ENCODE results near the gene CEP250. TPM values are rescaled to one million over a fixed set of nuclear protein-coding genes. Genes with fewer than 3 reads are reported as not detected.
A peak's percentile ranks its signal among the peaks of the same experiment; 100 is the strongest.
"Not testable (repeated sequence)": the region's sequence is repeated elsewhere in the genome, so short reads cannot be mapped to it uniquely, and the experiment has no call there.

The CEP250 gene
- total RNA-seq, 1 experiment from 2014 or later, result 41.0 TPM

DNA sequence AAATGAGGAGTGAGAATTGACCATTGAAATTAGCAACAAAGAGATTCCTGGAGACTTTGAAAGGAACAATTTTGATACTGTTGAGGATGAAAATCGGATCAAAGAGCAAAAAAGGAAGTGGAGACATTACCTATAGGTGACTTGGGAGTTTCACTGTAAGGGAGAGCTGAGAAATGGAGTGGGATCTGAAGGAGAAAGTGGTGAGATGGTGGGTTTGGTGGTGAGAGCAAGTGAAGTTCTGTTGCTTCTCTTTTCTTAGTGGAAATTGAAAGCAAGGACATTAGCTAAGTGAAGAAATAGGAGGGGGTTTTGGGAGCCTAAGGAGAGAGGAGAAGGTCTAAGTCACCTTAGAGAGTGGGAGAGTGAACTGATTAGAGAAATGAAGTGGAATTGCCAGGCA is 90.7 kb downstream of the CEP250 start:
- Mint-ChIP-seq H3K4me3 (ENCODE audit: unreplicated experiment) (no peak overlapping the region), H3K9me3 (ENCODE audit: unreplicated experiment) (no peaks in the 10 kb centered on the region), H3K27ac (ENCODE audit: low read depth, unreplicated experiment) (no peak overlapping the region), H3K36me3 (ENCODE audit: insufficient read depth, unreplicated experiment) (peaks cover 34% of the 10 kb centered on the region), H3K27me3 (ENCODE audit: insufficient read depth, unreplicated experiment) (no peaks in the 10 kb centered on the region), H3K4me1 (ENCODE audit: insufficient read depth, unreplicated experiment) (peaks cover 7% of the 10 kb centered on the region)
- DNase-seq (ENCODE audit: unreplicated experiment), result no peak
- no TSS peak for BruUV-seq (replicated peaks)
- ChIA-PET POLR2A (no interaction called here), CTCF (interaction anchor here (0.6 to 1.1 kb wide), 3 partner anchors 21 to 135 kb away, joined by 3 to 5 read pairs (median 4); partner anchors contain the start of gene UQCC1)
- intact Hi-C loops (cut with micrococcal nuclease), result no loop called here
- TF ChIP-seq, protein P1, sequence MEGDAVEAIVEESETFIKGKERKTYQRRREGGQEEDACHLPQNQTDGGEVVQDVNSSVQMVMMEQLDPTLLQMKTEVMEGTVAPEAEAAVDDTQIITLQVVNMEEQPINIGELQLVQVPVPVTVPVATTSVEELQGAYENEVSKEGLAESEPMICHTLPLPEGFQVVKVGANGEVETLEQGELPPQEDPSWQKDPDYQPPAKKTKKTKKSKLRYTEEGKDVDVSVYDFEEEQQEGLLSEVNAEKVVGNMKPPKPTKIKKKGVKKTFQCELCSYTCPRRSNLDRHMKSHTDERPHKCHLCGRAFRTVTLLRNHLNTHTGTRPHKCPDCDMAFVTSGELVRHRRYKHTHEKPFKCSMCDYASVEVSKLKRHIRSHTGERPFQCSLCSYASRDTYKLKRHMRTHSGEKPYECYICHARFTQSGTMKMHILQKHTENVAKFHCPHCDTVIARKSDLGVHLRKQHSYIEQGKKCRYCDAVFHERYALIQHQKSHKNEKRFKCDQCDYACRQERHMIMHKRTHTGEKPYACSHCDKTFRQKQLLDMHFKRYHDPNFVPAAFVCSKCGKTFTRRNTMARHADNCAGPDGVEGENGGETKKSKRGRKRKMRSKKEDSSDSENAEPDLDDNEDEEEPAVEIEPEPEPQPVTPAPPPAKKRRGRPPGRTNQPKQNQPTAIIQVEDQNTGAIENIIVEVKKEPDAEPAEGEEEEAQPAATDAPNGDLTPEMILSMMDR (IDR thresholded peaks at IDR 0.05; ENCODE audit: unreplicated experiment), result no peak

DNA sequence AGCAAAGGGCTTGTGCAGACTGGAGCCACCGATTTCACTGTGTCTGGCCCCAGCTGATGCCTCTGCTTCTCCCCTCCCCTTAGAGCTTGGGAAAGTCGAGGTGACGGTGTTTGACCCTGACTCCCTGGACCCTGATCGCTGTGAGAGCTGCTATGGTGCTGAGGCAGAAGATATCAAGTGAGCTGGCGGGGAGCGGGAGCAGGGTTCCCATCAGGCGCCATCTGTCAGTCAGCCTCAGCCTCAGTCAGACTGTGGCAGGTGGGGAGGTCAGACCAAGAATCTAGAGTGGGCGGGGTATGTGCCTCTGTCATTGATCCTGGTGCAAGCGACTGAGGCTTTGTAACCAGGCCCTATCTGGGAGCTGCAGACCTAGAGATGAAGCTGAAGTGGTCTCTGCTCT is 91.9 kb downstream of the CEP250 start:
- no peak for DNase-seq (ENCODE audit: unreplicated experiment)
- Mint-ChIP-seq H3K27ac (ENCODE audit: low read depth, unreplicated experiment) (no peak overlapping the region), H3K36me3 (ENCODE audit: insufficient read depth, unreplicated experiment) (peaks cover 34% of the 10 kb centered on the region), H3K4me1 (ENCODE audit: insufficient read depth, unreplicated experiment) (peaks cover 7% of the 10 kb centered on the region), H3K9me3 (ENCODE audit: unreplicated experiment) (no peaks in the 10 kb centered on the region), H3K27me3 (ENCODE audit: insufficient read depth, unreplicated experiment) (no peaks in the 10 kb centered on the region), H3K4me3 (ENCODE audit: unreplicated experiment) (no peak overlapping the region)
- intact Hi-C loops (cut with micrococcal nuclease), result no loop called here
- TF ChIP-seq, protein P1 (IDR thresholded peaks at IDR 0.05; ENCODE audit: unreplicated experiment), result no peak
- POLR2A ChIA-PET, result interaction anchor here (0.7 kb wide), 1 partner anchor 101 kb away, joined by 3 read pairs; no protein-coding TSS in a partner anchor
- CTCF ChIA-PET, result interaction anchor here (0.5 to 1.1 kb wide), 6 partner anchors 10 to 121 kb away, joined by 3 to 4 read pairs (median 3); no protein-coding TSS in a partner anchor
- no TSS peak for BruUV-seq (replicated peaks)

DNA sequence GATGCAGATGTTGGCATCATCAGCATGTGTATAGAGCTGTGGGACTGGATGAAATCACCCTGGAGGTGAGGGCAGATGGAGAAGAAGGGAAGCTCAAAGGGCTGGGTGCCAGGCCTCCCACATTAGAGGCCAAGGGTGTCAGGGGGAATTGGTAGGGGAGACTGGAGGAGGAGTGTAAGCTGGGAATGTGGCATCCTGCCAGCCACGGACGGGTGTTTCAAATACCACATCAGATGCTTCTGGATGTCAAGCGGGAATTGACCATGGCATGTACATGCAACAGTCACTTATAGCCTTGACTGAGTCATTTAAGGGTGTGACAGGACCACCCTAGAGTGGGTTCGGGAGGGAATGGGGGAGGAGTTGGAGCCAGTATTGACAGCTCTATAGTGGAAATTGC is 96.1 kb downstream of the CEP250 start:
- Mint-ChIP-seq H3K36me3 (ENCODE audit: insufficient read depth, unreplicated experiment) (peaks cover 27% of the 10 kb centered on the region), H3K27ac (ENCODE audit: low read depth, unreplicated experiment) (no peak overlapping the region), H3K4me3 (ENCODE audit: unreplicated experiment) (no peak overlapping the region), H3K9me3 (ENCODE audit: unreplicated experiment) (no peaks in the 10 kb centered on the region), H3K4me1 (ENCODE audit: insufficient read depth, unreplicated experiment) (peaks cover 8% of the 10 kb centered on the region), H3K27me3 (ENCODE audit: insufficient read depth, unreplicated experiment) (no peaks in the 10 kb centered on the region)
- no TSS peak for BruUV-seq (replicated peaks)
- TF ChIP-seq, protein P1 (IDR thresholded peaks at IDR 0.05; ENCODE audit: unreplicated experiment), result no peak
- intact Hi-C loops (cut with micrococcal nuclease), result no loop called here
- ChIA-PET POLR2A (interaction anchor here (0.5 to 1.6 kb wide), 5 partner anchors 9 to 112 kb away, joined by 3 to 5 read pairs (median 3); partner anchors contain the start of gene ERGIC3), CTCF (interaction anchor here (0.6 to 0.9 kb wide), 3 partner anchors 26 to 308 kb away, joined by 4 read pairs; no protein-coding TSS in a partner anchor)
- no peak for DNase-seq (ENCODE audit: unreplicated experiment)

DNA sequence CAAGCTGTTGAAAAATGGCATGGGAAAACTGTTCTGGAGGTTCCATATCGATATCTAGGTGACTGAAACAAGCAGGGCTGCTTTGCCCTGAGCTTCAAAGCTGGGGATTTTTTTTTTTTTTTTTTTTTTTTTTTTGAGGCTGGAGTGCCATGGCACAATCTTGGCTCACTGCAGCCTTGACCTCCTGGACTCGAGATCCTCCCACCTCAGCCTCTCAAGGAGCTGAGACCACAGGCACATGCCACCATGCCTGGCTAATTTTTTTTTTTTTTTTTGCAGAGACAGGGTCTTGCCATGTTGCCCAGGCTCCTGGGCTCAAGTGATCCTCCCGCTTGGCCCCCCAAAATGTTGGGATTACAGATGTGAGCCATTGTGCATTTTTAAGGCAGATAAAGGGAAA is 97.5 kb downstream of the CEP250 start:
- H3K4me1 Mint-ChIP-seq (ENCODE audit: insufficient read depth, unreplicated experiment), result peaks cover 8% of the 10 kb centered on the region
- ChIA-PET CTCF (interaction anchor here (0.6 to 1.0 kb wide), 2 partner anchors 10 to 16 kb away, joined by 4 read pairs; no protein-coding TSS in a partner anchor), POLR2A (interaction anchor here (0.9 to 1.0 kb wide), 2 partner anchors 10 to 11 kb away, joined by 3 to 4 read pairs; partner anchors contain the start of gene ERGIC3)
- H3K27ac Mint-ChIP-seq (ENCODE audit: low read depth, unreplicated experiment), result no peak overlapping the region
- no peaks in the 10 kb centered on the region for H3K9me3 Mint-ChIP-seq (ENCODE audit: unreplicated experiment)
- DNase-seq (ENCODE audit: unreplicated experiment), result no peak
- no TSS peak for BruUV-seq (replicated peaks)
- H3K4me3 Mint-ChIP-seq (ENCODE audit: unreplicated experiment), result no peak overlapping the region
- no peaks in the 10 kb centered on the region for H3K27me3 Mint-ChIP-seq (ENCODE audit: insufficient read depth, unreplicated experiment)
- intact Hi-C loops (cut with micrococcal nuclease), result no loop called here
- peaks cover 32% of the 10 kb centered on the region for H3K36me3 Mint-ChIP-seq (ENCODE audit: insufficient read depth, unreplicated experiment)
- TF ChIP-seq, protein P1 (IDR thresholded peaks at IDR 0.05; ENCODE audit: unreplicated experiment), result no peak

DNA sequence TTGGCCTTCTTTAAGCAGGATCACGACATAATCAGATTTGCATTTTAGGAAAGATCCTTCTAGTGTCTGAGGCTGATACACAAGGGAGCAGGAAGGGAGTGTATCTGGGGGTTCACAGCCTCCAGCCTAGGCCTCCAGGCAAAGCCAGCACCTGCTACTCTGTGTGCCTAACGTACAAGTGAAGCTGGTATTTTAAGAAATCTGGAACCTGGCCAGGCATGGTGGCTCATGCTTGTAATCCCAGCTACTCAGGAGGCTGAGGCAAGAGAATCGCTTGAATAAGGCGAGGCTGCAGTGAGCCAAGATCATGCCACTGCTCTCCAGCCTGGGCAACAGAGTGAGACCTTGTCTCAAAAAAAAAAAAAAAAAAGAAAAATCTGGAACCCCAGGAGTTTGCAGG is 100.1 kb downstream of the CEP250 start:
- H3K9me3 Mint-ChIP-seq (ENCODE audit: unreplicated experiment); H3K27me3 Mint-ChIP-seq (ENCODE audit: insufficient read depth, unreplicated experiment); intact Hi-C loops (cut with micrococcal nuclease); H3K4me1 Mint-ChIP-seq (ENCODE audit: insufficient read depth, unreplicated experiment); BruUV-seq (replicated peaks); H3K4me3 Mint-ChIP-seq (ENCODE audit: unreplicated experiment); H3K27ac Mint-ChIP-seq (ENCODE audit: low read depth, unreplicated experiment); POLR2A ChIA-PET: not testable (repeated sequence)
- H3K36me3 Mint-ChIP-seq (ENCODE audit: insufficient read depth, unreplicated experiment), result peaks cover 32% of the 10 kb centered on the region
- DNase-seq (ENCODE audit: unreplicated experiment), result peak; percentile 24
- CTCF ChIA-PET, result interaction anchor here (0.7 kb wide), 2 partner anchors 210 to 687 kb away, joined by 3 read pairs; no protein-coding TSS in a partner anchor

Measured in MCF 10A (cell line).